Measurements from ENCODE around the gene ASNS.
"Not testable (repeated sequence)": the region's sequence is repeated elsewhere in the genome, so short reads cannot be mapped to it uniquely, and the experiment has no call there.

Gene ASNS, protein sequence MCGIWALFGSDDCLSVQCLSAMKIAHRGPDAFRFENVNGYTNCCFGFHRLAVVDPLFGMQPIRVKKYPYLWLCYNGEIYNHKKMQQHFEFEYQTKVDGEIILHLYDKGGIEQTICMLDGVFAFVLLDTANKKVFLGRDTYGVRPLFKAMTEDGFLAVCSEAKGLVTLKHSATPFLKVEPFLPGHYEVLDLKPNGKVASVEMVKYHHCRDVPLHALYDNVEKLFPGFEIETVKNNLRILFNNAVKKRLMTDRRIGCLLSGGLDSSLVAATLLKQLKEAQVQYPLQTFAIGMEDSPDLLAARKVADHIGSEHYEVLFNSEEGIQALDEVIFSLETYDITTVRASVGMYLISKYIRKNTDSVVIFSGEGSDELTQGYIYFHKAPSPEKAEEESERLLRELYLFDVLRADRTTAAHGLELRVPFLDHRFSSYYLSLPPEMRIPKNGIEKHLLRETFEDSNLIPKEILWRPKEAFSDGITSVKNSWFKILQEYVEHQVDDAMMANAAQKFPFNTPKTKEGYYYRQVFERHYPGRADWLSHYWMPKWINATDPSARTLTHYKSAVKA

DNA sequence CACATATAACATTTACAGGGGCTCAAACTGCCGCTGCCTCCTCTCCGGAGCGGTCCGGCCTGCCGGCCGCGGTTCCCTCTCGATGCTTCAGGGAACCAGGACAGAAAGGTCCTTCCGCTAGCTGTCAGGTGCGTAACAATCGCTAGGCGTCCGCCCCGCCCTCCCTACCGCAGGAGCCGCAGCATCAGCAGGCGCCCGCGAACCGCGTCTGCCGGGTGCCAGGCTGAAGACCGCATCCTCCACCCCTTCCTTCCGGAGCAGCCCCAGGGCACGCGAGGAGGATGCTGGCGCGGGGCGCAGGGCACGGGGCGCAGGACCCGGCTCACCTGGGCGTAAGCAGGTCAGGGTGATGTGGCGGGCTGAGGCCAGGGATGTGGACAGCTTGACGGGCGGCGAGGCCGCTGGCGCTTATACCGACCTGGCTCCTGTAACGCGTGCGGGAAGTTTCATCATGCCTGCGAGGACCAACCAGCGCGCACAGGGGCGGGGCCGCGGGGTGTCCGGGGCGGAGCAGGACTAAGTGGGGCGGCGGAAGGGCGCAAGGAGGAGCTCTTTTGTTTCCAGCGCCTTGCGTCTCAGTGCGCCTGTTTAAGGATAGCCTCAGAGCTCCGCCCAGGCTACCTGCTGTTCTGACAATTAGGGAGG, at the start of gene ASNS:
Gene ASNS, minus strand, starts transcription at position 384 of the 645 bp plus-strand sequence. CDS start 3,252 bp downstream, outside the sequence.
- DNase-seq (ENCODE audit: low read depth in 2 of 3, low spot score in 2 of 3), result peak; percentile 74 to 80 (median 75)

DNA sequence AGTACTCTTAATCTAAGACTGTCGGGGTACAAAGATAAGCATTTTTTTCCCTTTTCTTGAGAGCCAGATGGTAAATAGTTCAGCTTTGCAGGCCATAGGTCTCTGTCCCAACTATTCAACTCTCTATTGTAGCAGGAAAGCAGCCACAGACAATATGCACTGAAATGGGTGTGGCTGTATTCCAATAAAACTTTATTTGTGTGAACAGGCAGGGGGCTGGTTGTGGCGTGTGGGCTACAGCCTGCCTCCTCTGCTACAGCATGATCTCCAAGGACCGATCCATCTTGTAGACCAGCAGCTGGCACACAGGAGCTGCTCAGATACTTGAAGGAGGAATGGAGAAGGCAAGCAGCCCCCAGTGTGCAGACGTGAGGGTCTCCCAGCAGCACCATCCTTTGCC, 49.0 kb upstream of the ASNS start:
- not testable (repeated sequence) for DNase-seq (ENCODE audit: low read depth in 2 of 3, low spot score in 2 of 3)

DNA sequence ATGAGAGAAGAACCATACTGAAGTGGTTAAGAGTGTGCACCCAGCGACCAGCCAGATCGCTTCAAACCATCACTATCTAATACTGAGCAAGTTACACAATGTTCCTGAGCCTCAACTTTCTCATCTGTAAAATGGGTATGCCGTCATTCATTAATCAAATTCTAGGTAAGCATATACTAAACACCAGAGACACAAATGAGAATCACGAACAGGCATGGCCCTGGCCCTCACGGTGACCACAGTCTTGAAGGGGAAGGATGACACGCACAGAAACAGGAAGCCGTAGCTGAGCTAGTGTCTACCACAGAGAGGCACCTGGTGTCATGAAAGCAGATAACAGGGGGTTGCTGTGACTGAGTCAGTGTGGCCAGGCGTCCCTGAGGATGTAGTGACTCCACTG, 43.1 kb upstream of the ASNS start:
- DNase-seq (ENCODE audit: low read depth in 2 of 3, low spot score in 2 of 3), result not testable (repeated sequence)

DNA sequence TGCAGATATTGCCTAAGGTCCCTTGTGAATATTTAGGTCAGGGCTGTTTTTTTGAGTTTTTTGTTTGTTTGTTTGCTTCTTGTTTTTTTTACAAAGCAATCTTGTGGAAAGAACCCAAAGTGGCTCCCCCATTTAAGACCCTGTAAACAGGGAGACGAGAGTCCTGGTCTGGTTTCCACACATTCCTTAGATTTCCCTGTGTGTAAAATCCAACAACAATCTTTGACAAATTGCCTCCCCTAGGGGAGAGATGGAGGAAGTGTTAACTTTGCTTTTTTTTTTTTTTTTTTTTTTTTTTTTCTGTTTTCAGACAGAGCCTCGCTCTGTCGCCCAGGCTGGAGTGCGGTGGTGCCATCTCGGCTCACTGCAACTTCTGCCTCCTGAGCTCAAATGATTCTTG, 40.1 kb upstream of the ASNS start:
- DNase-seq (ENCODE audit: low read depth in 2 of 3, low spot score in 2 of 3), result not testable (repeated sequence)

DNA sequence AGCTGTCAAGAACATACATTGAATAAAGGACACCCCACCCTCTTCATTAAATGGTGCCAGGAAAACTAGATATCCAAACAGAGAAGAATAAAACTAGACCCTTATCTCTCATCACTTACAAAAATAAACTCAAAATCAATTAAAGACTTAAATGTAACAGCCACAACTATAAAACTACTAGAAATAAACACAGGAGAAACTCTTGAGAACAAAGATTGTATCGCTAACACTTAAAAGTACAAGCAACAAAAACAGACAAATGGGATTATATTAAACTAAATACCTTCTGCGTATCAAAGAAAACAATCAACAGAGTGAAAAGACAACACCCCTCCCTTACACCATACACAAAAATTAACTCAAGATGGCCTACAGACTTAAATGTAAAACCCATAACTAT, 24.7 kb upstream of the ASNS start:
- not testable (repeated sequence) for DNase-seq (ENCODE audit: low read depth in 2 of 3, low spot score in 2 of 3)

DNA sequence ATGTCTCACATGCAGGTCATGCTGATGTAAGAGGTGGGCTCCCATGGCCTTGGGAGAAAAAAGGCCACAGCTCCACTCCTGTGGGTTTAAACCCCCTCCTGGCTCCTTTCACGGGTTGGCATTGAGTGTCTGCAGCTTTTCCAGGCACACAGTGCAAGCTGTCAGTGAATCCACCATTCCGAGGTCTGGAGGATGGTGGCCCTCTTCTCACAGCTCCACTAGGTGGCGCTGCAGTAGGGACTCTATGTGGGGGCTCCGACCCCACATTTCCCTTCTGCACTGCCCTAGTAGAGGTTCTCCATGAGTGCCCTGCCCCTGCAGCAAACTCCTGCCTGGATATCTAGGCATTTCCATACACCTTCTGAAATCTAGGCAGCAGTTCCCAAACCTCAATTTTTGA, 19.5 kb upstream of the ASNS start:
- not testable (repeated sequence) for DNase-seq (ENCODE audit: low read depth in 2 of 3, low spot score in 2 of 3)

DNA sequence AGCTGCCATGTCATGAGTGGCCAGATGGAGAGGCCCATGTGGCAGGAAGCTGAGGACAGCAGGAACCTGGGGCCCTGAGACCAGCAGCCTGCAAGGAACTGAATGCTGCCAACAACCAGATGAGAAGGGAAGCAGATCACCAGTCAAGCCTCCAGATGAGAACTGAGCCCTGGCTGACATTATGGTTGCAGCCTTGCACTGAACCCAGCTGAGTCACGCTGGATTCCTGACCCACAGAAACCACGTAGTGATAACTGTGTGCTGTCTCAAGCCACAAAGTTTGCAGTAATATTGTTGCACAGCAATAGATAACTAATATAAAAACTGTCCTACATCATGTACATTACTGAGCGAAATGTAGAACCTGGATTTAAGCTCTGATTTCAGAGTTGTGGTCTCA, 7.3 kb upstream of the ASNS start:
- DNase-seq (ENCODE audit: low read depth in 2 of 3, low spot score in 2 of 3), result not testable (repeated sequence)

DNA sequence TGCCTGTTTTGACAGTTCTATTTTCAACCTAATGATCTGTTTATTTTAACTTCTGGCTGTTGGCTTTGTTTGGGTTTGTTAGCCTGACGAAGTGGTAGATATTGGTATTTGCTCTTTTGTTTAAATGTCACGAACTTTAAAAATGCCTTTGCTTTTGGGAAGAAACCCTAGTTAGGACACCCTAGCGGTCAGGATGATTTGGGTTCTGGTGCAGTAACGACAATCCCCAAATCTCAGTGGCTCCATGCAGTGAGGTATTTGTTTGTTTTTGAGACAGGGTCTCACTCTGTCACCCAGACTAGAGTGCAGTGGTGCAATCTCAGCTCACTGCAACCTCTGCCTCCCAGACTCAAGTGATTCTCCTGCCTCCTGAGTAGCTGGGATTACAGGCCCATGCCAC, 2.7 kb upstream of the ASNS start:
- not testable (repeated sequence) for DNase-seq (ENCODE audit: low read depth in 2 of 3, low spot score in 2 of 3)

DNA sequence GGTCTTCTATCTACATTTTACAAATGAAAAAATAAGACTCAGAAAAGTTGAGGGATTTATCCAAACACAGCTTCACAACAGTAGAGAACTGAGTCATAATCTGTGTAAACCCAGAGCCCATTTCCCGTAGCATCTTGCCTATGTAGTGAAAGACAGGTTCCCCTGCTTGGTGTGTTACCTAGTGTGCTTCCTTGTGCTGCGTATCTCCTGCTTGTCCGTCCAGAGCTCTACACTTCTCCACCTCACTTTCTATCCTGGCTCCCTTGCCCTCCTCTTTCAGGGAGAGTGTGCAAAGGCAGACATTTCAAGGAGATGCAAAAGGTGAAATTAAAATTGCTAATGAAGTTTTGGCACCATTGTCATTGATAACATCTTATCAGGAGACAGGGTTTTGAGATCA, 1.4 kb upstream of the ASNS start:
- no peak for DNase-seq (ENCODE audit: low read depth in 2 of 3, low spot score in 2 of 3)

DNA sequence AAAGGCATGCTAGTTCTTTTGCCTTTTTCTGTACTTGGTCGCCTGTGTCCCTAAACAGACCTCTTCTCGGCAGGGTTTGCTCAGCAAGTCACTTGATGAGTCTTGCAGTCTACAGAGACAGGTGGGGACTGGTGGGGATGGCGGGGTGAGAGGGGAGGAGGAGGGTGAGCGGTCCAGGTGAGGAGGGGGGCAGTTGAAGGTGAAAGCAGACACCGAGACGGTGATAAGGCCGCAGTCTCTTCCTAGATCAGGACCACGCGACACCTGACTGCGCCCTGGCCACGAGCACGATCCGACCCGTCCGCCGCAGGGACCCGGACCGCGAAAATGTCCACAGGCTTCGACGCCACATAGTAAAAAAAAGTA, 566 bp downstream of the ASNS start:
- peak in 1 of 3 experiments; percentile 5 for DNase-seq (ENCODE audit: low read depth in 2 of 3, low spot score in 2 of 3)

DNA sequence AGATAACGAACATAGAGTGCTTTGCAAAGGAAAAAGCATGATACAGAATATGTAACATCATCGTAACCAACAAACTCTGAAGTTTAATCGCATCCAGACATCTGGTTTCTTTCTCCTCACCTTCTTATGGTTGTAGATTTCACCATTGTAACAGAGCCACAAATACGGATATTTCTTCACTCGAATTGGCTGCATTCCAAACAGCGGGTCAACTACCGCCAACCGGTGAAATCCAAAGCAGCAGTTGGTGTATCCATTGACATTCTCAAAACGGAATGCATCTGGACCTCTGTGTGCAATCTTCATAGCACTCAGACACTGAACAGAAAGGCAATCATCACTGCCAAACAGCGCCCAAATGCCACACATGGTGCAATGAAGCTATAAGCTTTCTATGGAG, 3.4 kb downstream of the ASNS start:
- no peak for DNase-seq (ENCODE audit: low read depth in 2 of 3, low spot score in 2 of 3)

DNA sequence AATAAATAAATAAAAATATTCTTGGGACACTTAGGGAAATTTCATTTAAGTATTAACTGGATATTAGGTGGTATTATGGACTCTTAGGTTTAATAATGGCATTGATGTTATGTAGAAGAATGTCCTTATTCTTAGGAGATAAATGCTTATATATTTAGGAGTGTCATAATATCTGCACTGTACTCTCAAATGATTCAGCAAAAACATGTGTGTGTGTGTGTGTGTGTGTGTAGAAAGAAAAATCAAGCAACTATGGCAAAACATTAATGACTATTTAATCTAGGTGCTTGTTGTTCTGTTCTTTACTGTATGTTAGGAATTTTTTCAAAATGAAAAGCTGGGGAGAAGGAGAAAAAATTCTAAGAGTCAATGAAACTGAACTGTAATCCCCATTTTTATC, 3.9 kb downstream of the ASNS start:
- no peak for DNase-seq (ENCODE audit: low read depth in 2 of 3, low spot score in 2 of 3)

DNA sequence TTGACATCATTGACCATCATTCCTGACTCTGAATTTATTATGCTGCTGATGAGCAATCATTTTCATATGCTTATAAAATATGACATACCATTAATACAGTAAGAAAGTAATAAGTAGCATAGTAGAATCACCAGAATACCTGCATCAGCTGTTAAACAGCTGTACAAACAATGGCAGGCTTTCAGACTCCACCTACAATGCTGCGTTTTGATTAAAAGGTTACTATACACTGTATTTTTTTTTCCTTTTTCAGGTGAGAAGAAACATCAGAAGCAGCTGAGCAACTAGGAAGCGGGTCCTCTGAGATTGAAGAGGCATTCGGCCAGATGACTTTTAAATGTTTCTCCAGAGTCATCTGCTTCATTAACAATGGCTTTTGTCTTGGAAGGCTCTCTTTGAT, 7.1 kb downstream of the ASNS start:
- DNase-seq (ENCODE audit: low read depth in 2 of 3, low spot score in 2 of 3), result no peak

DNA sequence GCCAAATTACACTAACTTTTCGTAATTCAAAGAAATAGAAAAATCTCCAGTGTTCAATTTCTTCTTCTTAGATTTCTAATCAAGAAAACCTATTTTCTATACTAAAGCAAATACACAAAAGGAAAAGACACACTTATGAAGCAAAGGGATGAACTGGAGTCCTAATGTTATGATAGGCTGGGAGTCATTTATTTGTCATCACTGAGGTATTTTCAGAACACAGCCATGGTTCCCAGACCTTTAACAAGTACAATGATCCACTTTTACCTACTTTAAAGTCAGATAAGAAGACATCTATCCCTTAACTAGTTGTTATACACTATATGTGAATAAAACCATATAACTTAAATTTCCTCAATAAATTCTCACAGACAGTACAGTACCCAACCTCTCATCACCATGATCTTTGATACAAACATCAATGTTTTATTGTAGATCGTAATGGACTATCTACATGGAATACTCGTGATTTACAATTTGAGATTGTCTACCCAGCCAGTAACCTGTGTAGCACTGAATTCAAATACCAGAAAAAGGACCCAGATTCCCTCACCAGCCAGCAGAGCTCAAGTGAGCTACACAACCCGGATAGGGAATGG, 12.5 kb downstream of the ASNS start:
- DNase-seq (ENCODE audit: low read depth in 2 of 3, low spot score in 2 of 3), result no peak

DNA sequence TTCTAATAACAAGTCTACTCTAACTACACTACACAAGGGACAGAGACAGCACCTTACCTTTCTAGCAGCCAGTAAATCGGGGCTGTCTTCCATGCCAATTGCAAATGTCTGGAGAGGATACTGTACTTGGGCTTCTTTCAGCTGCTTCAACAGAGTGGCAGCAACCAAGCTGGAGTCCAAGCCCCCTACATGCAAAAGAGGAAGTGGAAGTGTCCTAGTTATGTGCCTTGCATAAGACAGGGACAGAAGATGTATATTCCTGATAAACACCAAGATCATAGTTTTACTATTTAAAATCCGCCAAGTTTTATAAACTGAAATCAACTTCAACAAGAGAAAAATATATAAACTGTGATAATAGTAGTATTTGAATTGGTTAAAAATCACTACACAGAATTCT, 14.0 kb downstream of the ASNS start:
- DNase-seq (ENCODE audit: low read depth in 2 of 3, low spot score in 2 of 3), result no peak

DNA sequence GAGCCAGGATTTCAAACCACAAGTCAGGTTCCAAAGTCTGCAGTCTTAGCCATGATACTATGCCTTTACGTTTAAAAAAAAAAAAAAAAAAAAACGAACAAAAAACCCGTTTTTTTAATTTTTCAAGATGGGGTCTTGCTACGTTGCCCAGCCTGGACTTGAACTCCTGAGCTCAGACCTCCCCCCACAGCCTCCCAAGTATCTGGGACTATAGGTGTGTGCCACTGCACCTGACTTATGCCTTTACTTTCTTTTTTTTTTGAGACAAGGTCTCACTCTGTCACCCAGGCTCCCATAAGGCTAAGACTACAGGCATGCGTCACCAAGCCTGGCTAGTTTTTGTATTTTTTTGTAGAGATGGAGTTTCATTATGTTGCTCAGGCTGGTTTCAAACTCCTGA, 14.7 kb downstream of the ASNS start:
- no peak for DNase-seq (ENCODE audit: low read depth in 2 of 3, low spot score in 2 of 3)

DNA sequence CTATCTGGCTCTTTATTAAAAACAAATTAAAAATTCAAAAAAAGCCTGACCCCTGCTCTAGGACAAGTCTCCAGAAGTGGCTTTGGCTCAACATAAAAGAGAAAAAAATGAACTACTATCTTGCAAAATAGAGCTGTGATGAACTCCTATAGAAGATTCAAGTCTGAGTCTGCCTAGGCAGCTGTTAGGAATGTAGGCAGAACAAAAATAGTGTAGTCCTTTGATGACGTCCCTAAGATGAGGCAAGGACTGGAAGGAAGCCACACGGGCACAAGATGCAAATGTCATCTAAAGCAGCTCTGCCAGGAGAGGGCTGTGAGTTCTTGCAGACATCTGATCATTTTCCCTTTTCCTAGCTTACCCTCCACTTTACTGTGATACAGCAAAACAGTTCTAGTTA, 20.5 kb downstream of the ASNS start:
- DNase-seq (ENCODE audit: low read depth in 2 of 3, low spot score in 2 of 3), result no peak

DNA sequence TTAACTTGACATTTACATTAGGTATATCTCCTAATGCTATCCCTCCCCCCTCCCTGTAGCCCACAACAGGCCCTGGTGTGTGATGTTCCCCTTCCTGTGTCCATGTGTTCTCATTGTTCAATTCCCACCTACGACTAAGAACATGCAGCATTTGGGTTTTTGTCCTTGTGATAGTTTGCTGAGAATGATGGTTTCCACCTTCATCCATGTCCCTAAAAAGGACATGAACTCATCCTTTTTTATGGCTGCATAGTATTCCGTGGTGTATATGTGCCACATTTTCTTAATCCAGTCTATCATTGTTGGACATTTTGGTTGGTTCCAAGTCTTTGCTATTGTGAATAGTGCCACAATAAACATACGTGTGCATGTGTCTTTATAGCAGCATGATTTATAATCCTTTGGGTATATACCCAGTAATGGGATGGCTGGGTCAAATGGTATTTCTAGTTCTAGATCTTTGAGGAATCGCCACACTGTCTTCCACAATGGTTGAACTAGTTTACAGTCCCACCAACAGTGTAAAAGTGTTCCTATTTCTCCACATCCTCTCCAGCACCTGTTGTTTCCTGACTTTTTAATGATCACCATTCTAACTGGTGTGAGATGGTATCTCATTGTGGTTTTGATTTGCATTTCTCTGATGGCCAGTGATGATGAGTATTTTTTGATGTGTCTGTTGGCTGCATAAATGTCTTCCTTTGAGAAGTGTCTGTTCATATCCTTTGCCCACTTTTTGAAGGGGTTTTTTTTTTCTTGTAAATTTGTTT, 21.8 kb downstream of the ASNS start:
- not testable (repeated sequence) for DNase-seq (ENCODE audit: low read depth in 2 of 3, low spot score in 2 of 3)

DNA sequence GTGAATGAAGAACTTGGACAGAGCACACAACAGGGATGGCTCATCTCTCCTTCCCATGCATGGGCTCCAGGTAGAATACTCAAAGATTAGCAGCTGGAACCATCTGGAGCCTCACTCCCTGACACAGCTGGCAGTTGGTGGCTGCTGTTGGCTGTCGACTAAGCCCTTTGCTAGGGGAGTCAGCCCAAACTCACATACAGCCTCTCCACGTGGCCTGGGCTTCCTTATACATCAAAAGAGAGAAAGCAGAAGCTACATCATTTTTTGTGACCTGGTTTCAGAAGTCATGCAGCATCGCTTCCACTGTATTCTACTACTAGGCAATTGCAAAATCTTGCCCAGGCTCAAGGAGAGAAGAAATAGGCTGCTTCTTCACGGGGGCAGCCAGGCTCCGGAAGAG, 24.4 kb downstream of the ASNS start:
- no peak for DNase-seq (ENCODE audit: low read depth in 2 of 3, low spot score in 2 of 3)

DNA sequence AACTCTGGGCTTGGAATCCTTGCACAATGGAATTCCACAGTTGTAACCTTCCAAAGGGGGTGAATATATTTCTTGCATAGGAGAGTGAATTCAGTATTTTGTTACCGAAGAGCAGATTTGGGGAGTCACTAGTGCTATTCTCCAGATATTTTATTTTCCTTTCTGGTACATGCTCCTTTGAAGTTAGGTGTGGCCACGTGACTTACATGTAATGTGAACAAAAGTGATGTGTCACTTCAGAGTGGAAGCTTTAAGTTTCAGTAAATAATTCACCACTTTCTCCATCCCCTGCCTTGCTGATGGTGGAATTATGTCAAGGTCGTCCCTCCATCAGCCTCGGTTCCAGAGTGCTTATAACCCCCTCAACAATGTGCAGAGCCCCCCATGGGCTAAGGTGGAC, 25.3 kb downstream of the ASNS start:
- no peak for DNase-seq (ENCODE audit: low read depth in 2 of 3, low spot score in 2 of 3)

DNA sequence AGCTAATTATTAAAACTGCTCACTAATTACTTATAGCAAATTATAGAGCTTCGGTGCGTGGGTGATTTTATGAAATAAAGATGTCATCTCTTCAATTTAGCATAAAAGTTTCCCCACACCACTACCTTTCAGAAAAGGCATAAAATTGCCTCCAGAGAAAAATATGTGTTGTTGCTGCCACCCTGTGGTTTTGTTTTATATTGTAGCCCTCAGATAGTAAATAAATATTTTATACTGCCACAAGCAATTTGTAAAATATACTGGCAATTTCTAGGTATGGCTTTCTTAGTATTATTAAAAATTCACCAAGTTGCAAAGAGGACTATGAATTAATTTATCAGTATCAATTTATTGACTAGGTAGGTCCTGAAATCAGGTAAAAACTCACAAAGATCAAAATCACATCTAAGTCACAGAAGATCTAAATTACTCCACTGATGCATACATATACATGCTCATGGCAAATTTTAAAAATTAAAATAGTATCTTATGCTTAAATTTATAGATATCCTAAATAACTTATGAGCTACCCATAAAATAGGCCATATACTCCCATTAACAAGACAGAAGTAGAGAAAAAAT, 26.5 kb downstream of the ASNS start:
- DNase-seq (ENCODE audit: low read depth in 2 of 3, low spot score in 2 of 3), result no peak

Measured in activated CD8-positive, alpha-beta memory T cell treated with anti-CD3 and anti-CD28 coated beads for 48 hours (primary cell).